Skin of body (tissue), 2 donors: ENCODE data around the gene ST7. TPM values are rescaled to one million over a fixed set of nuclear protein-coding genes. Genes with fewer than 3 reads are reported as not detected.

Experiments used
- DNase-seq: peaks from one replicate; lab custom pipeline; 2025; lab: John Stamatoyannopoulos, UW
- total RNA-seq: library from RNA; depleted of rRNA; stranded (reverse); fragments of >200 nt; gene quantifications from one replicate; pipeline ENCODE4 v1.2.3, GENCODE V29; 2014

ST7 gene
- total RNA-seq, 1 donor from 2014 or later = 19.6 TPM

DNA sequence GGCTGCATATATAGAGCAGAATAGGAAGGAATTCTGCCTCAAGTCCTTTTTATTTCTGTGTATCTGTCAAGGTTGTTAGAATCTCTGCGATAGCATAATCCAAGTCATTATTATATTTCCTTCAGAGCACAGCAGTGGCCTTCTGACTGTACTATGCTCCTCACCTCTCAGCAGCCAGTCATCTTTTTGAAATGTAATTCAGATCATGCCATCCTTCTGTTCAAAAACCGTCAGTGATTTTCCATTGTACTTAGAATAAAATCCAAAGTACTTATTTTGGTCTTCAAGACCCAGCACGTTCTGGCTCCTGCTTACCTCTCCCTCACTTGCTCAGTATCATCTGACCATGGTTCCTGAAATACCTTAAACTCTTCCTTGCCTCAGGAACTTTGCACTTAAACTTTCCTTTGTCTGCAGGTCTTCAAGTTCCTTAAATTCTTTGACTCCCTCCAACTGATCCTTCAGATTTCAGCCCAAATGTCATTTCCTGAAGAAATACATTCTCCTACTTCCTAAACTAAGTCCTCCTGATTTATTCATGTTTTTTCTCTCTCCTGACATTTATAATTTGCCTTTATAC is 112.4 kb downstream of the ST7 start:
- DNase-seq = no peak

- no peak for DNase-seq
These were observed 113.4 kb downstream of the ST7 start for GRCh38 chr7:117066668-117067067.

- no peak for DNase-seq
These were observed 114.0 kb downstream of the ST7 start for GRCh38 chr7:117067340-117067739.

DNA sequence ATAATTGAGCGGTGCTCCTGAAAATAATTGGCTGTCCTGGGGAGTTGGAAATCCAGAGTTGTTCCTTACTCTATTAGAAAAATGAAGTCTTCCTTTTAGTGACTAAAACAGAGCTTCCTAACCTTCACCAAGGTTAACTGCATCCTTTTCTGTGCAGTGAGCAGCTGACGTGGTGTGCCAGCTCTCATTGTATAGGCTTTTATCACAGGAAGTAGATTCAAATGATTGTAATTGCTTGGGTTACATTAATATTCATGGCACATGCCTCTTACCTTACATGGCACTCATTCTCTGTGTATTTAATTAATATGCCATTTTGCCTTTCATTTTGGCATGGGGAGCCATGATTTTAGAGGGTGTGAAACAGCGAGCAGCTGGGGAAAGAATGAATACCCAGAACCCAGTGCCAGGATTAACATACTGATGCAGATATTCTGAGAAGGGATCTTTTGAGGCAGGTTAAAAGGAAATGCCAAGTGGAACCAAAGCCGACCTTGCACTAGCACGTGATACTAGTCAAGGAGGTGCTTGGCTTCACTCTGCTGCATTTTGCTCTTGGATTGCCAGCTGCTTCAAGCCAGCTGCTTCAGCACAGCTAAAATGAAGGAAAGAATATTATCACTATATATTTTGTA is 115.3 kb downstream of the ST7 start:
- DNase-seq = no peak

- no peak for DNase-seq
These were observed 116.1 kb downstream of the ST7 start for GRCh38 chr7:117069379-117069778.

GRCh38 chr7:117071551-117071950 is 118.2 kb downstream of the ST7 start:
- peak; percentile 7 for DNase-seq

DNA sequence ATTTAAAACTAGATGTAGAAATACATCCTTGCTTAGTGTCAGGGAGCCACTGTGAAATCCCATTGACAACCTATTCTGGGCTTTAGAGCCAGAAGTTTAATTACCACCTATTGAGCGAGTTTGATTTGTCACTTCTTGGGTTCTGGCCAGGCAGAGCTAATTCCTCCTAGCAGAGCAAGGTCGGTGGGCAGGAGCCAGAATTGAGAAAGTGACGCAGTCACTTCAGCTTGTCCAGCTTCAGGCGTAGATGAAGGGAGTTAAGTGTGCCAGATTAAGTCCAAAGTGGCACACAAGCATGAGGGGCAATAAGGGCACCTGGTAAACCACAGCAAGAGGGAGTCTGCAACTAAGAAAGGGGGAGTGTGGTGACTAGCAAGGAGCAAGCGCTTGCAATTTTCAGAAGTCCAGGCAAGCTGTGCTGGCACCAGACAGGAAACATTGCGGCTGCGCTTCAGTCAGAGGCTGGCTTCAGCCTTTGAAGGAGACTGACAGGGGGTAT is 119.4 kb downstream of the ST7 start:
- no peak for DNase-seq

- DNase-seq = no peak
These were observed 121.1 kb downstream of the ST7 start for GRCh38 chr7:117074378-117074777.

GRCh38 chr7:117075934-117076333 is 122.6 kb downstream of the ST7 start:
- DNase-seq = no peak

DNA sequence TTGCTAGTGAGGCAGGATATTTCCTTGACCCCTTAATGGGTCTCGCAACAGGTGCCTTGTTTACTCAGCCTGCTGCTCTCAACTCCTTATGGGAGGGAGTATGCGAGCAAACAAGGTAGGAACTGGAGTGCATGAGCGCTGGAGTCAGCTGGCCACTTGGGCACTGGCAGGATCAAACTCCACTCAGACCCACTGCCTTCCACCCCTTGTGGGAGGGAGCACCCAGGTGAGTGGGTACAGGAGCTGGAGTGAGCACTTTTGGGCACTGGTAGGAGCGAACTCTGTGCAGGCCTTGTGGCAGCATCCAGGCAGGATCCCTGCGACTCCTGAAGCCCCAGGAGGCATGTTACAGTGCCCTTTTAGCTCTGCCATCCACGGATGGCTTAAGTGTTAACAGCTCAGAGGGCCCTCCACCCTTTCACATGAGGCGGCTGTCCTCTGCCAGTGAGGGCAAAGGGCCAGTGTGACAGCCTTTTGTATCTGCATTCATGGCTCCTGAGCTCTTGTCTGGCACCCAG is 123.2 kb downstream of the ST7 start:
- no peak for DNase-seq

DNA sequence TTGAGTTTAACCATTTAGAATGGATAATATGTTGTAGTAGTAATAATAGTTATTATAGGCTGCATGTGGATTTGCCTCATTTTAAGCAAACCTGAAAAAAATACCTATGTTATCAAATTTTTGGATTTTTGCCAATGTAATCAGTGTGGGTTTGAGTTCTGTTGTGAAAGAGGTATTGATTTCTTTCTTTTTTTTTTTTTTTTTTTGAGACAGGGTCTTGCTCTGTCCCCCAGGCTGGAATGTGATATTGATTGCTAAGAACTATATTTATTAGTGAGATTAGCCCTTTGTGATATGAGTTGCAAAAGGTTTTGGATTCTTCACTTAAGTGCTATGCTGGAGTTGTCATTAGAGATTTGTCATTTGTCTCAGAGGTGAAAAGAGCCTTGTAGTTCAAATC is 124.4 kb downstream of the ST7 start:
- DNase-seq = no peak

DNA sequence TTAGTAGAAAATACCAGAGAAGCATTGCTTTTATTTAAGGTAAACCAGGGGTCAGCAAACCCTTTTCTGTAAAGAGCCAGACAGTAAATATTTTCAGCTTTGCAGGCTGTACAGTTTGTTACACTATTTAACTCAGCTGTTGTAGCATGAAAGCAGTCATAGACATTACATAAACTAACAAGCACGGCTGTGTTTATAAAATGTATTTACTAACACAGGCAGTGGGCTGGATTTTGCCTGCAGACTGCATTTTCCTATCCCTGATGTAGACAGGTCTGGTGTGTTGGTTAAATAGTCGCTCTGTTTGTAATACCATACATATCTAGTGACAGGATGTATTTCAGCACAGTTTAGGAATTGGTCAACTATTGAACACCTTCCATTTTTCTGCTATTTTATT is 129.3 kb downstream of the ST7 start:
- no peak for DNase-seq

GRCh38 chr7:117083648-117084047 is 130.3 kb downstream of the ST7 start:
- DNase-seq = no peak

- DNase-seq = no peak
These were observed 131.0 kb downstream of the ST7 start for GRCh38 chr7:117084286-117084685.

- DNase-seq = no peak
These were observed 132.0 kb downstream of the ST7 start for GRCh38 chr7:117085275-117085674.

DNA sequence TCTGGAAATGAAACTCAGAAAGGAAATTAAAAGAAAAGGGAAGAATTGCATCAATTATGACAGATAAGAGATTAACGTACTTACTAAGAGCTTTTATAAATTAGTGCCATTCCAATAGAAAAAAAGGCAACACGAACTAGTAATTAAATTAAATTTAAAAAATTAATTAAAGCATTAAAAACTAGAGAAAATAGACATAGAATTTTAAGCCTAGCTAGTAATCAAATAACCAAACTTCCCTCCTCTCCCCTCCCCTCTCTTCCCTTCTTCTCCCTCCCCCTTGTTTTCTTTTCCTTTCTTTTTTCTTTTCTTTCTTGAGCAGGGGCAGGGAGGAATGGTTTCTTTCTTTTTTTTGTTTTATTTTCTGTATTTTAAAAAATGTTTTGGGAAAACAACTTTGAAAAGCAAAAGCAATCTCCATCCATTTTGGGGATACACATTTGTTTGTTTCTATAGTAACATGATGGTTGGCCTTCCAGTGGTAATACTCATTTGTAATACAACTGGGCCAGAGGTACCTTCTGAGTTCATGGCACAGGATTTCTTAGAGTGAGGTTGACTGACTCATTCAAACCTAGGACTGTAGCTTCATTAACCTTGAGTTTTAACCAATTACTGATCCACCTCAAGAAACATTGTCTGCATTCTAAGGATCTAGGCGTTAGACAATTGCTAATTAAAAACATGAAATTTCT is 132.6 kb downstream of the ST7 start:
- no peak for DNase-seq

DNA sequence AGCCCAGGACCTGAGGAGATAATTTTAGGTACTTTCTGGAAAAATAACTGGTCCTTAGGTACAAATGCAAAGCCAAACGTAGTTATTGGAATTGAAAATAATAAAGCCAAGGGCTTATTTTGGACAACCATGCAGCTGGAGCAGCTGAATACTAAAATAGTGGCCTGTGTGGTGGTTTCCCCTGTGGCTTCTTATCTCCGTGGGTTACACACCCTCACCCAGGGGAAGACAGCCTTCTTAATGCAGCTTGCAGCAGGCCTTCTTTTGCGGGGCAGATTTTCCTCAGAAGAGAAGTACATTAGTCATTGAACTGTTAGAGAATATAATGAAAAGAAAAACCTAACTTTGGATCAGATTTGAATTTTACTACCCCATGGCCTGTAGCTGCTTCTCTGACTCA is 133.5 kb downstream of the ST7 start:
- no peak for DNase-seq

DNA sequence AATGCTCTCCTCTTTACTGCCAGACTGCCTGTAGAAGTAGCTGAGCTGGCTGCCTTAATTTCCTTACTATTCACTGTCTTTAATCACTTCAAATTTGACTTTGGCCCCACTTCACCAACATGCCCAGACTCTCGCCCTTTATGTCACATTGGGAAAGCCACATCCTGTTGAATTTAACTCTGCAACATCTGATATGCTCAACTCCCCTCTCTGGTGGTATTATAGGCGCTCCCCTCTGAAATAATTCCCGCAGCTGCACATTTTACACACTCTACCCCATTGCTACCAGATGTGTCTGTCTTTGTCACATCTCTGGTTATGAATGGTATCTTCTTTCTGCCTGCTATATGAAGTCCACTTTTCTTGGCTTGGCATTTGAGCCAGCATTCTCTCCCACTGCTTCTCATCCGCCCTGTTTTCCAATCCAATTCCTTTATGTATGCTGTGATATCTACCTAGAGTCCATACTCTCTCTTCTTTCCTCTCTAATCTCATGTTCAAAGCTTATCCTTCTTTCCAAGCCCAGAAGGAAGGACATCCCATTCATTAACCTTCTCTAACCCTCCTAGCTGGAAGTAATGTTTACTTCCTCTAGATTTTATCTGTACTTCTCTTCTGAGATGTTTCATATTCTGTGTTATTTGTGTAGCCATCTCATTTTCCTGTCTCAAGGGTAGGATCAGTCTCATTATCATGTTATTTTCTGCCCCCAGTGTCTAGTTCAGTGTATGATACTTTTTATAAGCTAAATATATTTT is 134.5 kb downstream of the ST7 start:
- DNase-seq = no peak

- no peak for DNase-seq
These were observed 135.4 kb downstream of the ST7 start for GRCh38 chr7:117088623-117089194.

GRCh38 chr7:117090791-117091190 is 137.5 kb downstream of the ST7 start:
- no peak for DNase-seq

DNA sequence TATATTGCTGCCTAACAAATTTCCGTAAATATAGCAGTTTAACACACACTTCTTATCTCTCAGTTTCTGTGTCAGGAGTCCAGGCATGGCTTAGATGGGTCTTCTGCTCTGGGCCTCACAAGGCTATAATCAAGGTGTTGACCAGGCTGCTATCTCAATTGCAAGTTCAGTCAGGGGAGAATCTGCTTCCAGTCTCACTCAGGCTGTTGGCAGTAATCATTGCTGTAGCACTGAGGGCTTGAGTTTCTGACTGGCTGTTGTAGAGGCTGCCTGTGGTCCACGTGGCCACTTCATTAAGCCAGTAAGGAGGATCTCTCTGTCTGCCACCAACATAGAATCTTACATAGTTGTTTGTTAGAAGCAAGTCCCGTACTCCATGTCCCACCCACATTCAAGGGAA is 138.4 kb downstream of the ST7 start:
- DNase-seq = no peak

DNA sequence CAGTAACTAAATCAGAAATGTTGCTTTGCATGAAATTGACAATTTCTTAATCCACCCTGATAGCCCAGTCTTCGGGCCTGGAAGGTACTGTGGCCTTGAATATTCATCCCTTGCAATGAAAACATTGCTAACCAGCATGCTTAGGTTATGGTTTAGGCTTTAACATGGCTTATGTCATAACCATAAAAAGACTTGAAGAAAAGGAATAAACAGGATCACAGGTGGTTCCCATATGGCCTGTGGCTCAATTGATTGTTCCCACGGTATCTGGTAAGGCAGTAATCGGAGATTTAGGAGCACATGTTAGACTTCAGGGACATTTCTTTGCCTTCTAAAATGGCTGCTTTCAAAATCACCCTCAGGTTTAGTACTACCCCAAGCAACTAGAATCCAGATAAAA is 139.5 kb downstream of the ST7 start:
- no peak for DNase-seq
